ENCODE measurements around the gene PERM1. TPM values are rescaled to one million over a fixed set of nuclear protein-coding genes. Genes with fewer than 3 reads are reported as not detected.
A peak's percentile ranks its signal among the peaks of the same experiment; 100 is the strongest.

The PERM1 gene
- total and polyA plus RNA-seq, 9 of the 15 experiments (the other 6 are each of a cell fraction or from before 2014, with no cell fraction given): not detected

DNA sequence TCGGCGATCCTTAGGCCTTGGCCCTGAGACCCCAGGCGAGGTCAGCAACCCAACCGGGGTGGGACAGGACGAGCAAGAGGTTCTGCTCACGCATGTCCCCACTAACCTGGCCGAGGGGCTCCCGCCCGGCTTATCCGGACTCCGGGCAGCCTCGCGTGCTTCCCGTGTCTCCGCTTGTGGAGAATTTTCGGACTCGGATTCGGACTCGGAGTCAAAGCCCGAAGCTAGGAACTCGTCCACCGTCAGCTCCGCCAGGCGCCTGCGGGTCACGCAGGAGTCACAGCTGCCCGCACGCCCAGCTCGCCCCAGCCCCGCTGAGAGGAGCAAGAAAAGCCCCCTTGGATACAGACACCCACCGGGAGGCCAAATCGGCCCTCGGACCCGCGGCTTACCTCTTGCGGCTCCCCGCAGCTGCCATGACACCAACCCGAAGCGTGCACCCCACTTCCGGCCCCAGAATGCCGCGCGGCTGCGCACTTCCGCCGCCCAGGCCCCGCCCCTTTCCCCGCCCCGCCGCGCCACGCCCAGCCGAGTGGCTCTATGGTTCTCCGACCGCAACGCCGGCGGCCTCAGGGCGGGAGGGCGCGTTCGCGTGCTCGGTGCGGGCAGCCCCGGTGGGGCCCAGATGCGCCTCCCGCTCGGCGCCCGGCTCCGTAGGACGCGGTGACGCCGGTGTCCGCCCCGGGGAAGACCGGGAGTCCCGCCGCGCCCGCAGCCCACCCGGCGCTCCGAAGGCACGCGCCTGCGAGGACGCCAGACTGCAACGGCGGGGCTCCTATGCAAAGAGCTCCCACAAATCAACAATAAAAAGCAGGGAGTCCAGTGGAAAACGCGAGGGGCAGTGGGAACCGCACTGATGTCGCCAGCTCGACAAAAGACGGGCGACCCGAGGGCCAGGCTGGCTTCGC, 22.8 kb downstream of the PERM1 start, which contains the start of gene NOC2L (continued):
- TF ChIP-seq, protein P1, sequence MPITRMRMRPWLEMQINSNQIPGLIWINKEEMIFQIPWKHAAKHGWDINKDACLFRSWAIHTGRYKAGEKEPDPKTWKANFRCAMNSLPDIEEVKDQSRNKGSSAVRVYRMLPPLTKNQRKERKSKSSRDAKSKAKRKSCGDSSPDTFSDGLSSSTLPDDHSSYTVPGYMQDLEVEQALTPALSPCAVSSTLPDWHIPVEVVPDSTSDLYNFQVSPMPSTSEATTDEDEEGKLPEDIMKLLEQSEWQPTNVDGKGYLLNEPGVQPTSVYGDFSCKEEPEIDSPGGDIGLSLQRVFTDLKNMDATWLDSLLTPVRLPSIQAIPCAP (CRISPR knock-in tag; IDR thresholded peaks at IDR 0.05; ENCODE audit: borderline replicate concordance): no peak
- TF ChIP-seq MYBL2 (IDR thresholded peaks at IDR 0.05; ENCODE audit: low read depth): no peak
- no peak for TF ChIP-seq MYBL2 (CRISPR knock-in tag; IDR thresholded peaks at IDR 0.05; ENCODE audit: borderline replicate concordance)
- no peak for TF ChIP-seq PTTG1 (tag; IDR thresholded peaks at IDR 0.05; ENCODE audit: low read depth)
- TF ChIP-seq RBBP5 (IDR thresholded peaks at IDR 0.05; ENCODE audit: borderline replicate concordance, insufficient read depth, low read length, poor library complexity, severe bottlenecking): peak; percentile 84
- no peak for TF ChIP-seq DLX4 (CRISPR knock-in tag; IDR thresholded peaks at IDR 0.05)
- no peak for TF ChIP-seq SIX5 (IDR thresholded peaks at IDR 0.05; ENCODE audit: borderline replicate concordance in 1 of 2, insufficient read depth in 1 of 2, low read depth in 1 of 2, low read length in 2 of 2)
- no peak for TF ChIP-seq SAFB2 (IDR thresholded peaks at IDR 0.05; ENCODE audit: borderline replicate concordance, low read depth, low read length, severe bottlenecking)
- no peak for TF ChIP-seq ZNF146 (CRISPR knock-in tag; IDR thresholded peaks at IDR 0.05; ENCODE audit: unreplicated experiment)
- TF ChIP-seq SMARCC2 (IDR thresholded peaks at IDR 0.05; ENCODE audit: low read depth): no peak
- no peak for TF ChIP-seq REST (IDR thresholded peaks at IDR 0.05; ENCODE audit: borderline replicate concordance)
- TF ChIP-seq REST (CRISPR knock-in tag; IDR thresholded peaks at IDR 0.05; ENCODE audit: low read depth): no peak
- no peak for TF ChIP-seq HNRNPLL (IDR thresholded peaks at IDR 0.05; ENCODE audit: low read depth, low read length, poor library complexity, severe bottlenecking)
- TF ChIP-seq MIER1 (IDR thresholded peaks at IDR 0.05; ENCODE audit: low read depth): no peak
- TF ChIP-seq GTF2A2 (tag; IDR thresholded peaks at IDR 0.05): no peak
- TF ChIP-seq NFE2L1 (tag; IDR thresholded peaks at IDR 0.05; ENCODE audit: borderline replicate concordance, low read depth): no peak
- peak; percentile 46; the same call in 1 of the 2 replicates for TF ChIP-seq SPI1 (IDR thresholded peaks at IDR 0.05; ENCODE audit: borderline replicate concordance, low read depth, low read length)

Data from K562 (cell line).